BLaER1 (cell line): ENCODE results near the gene TSPAN9.
A peak's percentile ranks its signal among the peaks of the same experiment; 100 is the strongest.

Experiments used
- H3K27ac ChIP-seq: shearing (Covaris generic); formaldehyde crosslinking; 2 replicates; pipeline ENCODE4 v1.8.1; 2022
- H3K27me3 ChIP-seq: shearing (Covaris generic); formaldehyde crosslinking; 2 replicates; pipeline ENCODE4 v1.8.1; 2022
- H3K36me3 ChIP-seq: shearing (Covaris generic); formaldehyde crosslinking; 2 replicates; pipeline ENCODE4 v1.8.1; 2022
- H3K4me1 ChIP-seq: shearing (Covaris generic); formaldehyde crosslinking; 2 replicates; pipeline ENCODE4 v1.8.1; 2022
- H3K4me2 ChIP-seq: shearing (Covaris generic); formaldehyde crosslinking; 2 replicates; pipeline ENCODE4 v1.8.1; 2022
- H3K4me3 ChIP-seq: shearing (Covaris generic); formaldehyde crosslinking; 2 replicates; pipeline ENCODE4 v1.8.1; 2022
- H3K9ac ChIP-seq: shearing (Covaris generic); formaldehyde crosslinking; 2 replicates; pipeline ENCODE4 v1.8.1; 2022
- H3K9me3 ChIP-seq: shearing (Covaris generic); formaldehyde crosslinking; 2 replicates; pipeline ENCODE4 v1.8.1; 2022
- H4K20me1 ChIP-seq: shearing (Covaris generic); formaldehyde crosslinking; 2 replicates; pipeline ENCODE4 v1.8.1; 2022
- Cebpa-rat ChIP-seq: shearing (Covaris generic); IDR thresholded peaks from 2 replicates; pipeline ENCODE4 v1.8.1; 2022

Gene TSPAN9

DNA sequence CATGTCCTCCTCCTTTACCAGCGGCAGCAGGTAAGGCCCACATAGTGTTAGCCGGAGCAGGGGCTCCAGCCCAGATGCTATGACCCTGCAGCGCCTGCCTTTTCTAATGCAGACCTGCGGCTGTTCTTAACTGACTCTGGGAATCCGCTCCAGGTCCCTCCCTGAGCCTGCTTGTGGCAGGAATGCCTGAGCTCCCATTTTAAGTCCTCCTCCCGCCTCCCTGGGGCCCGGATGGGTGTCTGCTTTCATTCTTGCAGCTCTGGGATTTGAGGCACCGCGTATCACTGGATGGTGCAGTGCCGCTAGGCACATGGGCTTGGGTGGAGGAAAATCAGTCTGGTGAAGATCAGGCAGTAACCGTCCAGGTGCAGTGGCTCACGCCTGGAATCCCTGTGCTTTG, 7.6 kb downstream of the TSPAN9 start:
- Histone ChIP-seq H3K4me2 (no peak overlapping the region), H3K4me3 (no peak overlapping the region), H3K9me3 (0 out of 2 replicates have a peak, but pooled peaks cover 4% of the 10 kb centered on the region), H3K36me3 (peaks cover 9% of the 10 kb centered on the region; the same call in 1 of the 2 replicates), H4K20me1 (no peaks in the 10 kb centered on the region), H3K27ac (no peak overlapping the region), H3K27me3 (no peaks in the 10 kb centered on the region), H3K9ac (no peak overlapping the region), H3K4me1 (peaks cover 15% of the 10 kb centered on the region)
- no peak for TF ChIP-seq Cebpa-rat

DNA sequence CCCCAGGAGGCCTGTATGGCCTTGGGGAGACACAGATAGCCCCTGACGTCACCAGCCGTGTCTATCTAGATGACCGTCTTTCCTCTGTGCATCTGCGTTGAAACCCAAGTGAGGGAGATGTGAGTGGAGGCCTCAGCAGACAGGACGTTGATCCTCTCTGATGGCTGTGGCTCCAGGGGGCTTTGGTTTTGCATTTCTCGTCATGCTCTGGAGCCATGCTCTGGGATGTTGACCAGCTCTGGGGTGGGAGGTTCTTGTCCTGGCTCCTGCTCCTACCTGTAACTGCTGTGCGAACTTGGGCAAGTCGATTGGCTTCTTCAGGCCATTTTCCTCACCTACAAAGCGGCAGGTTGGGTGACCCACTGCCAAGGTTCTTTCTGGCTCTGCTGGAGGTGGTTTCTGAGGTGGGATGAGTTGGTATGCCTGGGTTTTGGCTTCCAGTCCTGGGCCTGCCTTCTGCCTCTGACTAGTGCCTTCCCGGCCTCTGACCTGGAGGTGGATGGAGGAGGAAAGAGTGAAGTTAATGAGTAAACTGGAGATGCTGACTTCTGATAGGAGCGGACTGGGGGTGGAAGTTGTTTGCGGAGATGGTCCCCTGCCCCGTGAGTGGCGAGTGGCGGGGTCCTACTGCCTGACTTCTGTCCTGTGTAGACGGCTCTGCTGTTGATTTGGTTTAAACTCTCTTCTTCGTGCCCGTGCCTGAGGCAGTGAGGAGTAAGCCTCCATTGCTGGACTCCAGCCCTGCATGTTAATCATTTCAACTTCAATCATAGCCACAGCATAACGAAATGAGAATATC, 8.4 kb downstream of the TSPAN9 start:
- no peak overlapping the region for H3K27ac ChIP-seq
- no peaks in the 10 kb centered on the region for H3K27me3 ChIP-seq
- H3K4me1 ChIP-seq = peaks cover 23% of the 10 kb centered on the region
- no peak for TF ChIP-seq Cebpa-rat
- no peaks in the 10 kb centered on the region for H4K20me1 ChIP-seq
- H3K4me2 ChIP-seq = no peak overlapping the region
- no peak overlapping the region for H3K4me3 ChIP-seq
- H3K9me3 ChIP-seq = 0 out of 2 replicates have a peak, but pooled peaks cover 4% of the 10 kb centered on the region
- no peak overlapping the region for H3K9ac ChIP-seq
- peaks cover 9% of the 10 kb centered on the region; the same call in 1 of the 2 replicates for H3K36me3 ChIP-seq

DNA sequence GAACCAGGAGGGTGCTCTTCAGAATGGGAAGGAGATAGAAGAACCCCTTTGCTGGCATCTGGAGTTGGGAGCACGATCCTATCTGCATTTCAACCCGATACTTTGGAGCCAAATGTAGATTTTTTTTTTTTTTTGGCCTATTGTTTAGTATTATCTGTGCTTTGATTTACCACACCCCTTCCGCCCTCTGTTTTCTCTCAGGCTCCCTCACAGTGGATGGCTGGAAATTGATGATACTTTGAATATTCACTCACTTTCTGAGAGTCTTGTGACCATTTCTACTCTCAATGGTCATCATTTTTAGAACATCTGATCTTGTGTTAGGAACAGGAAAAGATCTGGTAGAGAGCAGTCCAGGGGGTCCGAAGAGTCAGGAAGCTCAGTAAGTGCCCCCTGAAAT, 9.0 kb downstream of the TSPAN9 start:
- H4K20me1 ChIP-seq = no peaks in the 10 kb centered on the region
- H3K4me2 ChIP-seq = no peak overlapping the region
- no peak overlapping the region for H3K27ac ChIP-seq

DNA sequence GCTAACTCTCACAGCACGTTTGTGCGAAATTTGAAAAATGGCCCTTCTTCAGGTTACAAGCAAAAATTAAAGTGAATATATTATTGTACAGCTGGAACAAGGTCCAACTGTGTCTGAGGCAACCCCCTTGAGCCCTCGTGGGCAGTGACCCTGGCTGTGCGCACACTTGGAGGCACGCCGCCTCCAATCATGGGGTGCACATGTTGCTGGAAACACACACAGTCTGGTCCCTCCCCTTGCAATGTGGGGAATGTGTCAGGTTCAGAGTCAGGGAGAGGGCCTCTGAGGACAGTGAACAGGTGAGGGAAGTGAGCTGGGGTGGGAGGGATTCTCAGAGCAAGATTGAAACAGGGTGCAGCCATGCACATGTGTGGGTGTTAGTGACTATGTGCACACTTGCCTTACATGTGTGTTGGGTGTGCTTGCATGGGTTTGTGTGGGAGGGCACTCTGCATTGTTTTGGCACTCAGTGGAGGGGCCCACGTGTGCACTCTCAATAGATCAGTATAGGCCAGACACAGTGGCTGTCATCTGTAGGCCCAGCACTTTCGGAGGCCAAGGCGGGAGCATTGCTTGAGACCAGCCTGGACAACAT, 9.6 kb downstream of the TSPAN9 start:
- no peaks in the 10 kb centered on the region for H4K20me1 ChIP-seq
- no peak overlapping the region for H3K4me3 ChIP-seq
- H3K36me3 ChIP-seq = peaks cover 9% of the 10 kb centered on the region; the same call in 1 of the 2 replicates
- H3K9ac ChIP-seq = no peak overlapping the region
- 0 out of 2 replicates have a peak, but pooled peaks cover 4% of the 10 kb centered on the region for H3K9me3 ChIP-seq
- no peak overlapping the region for H3K27ac ChIP-seq
- H3K4me2 ChIP-seq = no peak overlapping the region
- TF ChIP-seq Cebpa-rat = no peak
- no peaks in the 10 kb centered on the region for H3K27me3 ChIP-seq
- H3K4me1 ChIP-seq = peaks cover 36% of the 10 kb centered on the region

More for the DNA sequence above, 9.0 kb downstream of the TSPAN9 start:
- H3K4me3 ChIP-seq = no peak overlapping the region
- peaks cover 9% of the 10 kb centered on the region; the same call in 1 of the 2 replicates for H3K36me3 ChIP-seq
- H3K9me3 ChIP-seq = 0 out of 2 replicates have a peak, but pooled peaks cover 4% of the 10 kb centered on the region
- H3K4me1 ChIP-seq = peaks cover 30% of the 10 kb centered on the region
- TF ChIP-seq Cebpa-rat = no peak
- H3K9ac ChIP-seq = no peak overlapping the region
- H3K27me3 ChIP-seq = no peaks in the 10 kb centered on the region

DNA sequence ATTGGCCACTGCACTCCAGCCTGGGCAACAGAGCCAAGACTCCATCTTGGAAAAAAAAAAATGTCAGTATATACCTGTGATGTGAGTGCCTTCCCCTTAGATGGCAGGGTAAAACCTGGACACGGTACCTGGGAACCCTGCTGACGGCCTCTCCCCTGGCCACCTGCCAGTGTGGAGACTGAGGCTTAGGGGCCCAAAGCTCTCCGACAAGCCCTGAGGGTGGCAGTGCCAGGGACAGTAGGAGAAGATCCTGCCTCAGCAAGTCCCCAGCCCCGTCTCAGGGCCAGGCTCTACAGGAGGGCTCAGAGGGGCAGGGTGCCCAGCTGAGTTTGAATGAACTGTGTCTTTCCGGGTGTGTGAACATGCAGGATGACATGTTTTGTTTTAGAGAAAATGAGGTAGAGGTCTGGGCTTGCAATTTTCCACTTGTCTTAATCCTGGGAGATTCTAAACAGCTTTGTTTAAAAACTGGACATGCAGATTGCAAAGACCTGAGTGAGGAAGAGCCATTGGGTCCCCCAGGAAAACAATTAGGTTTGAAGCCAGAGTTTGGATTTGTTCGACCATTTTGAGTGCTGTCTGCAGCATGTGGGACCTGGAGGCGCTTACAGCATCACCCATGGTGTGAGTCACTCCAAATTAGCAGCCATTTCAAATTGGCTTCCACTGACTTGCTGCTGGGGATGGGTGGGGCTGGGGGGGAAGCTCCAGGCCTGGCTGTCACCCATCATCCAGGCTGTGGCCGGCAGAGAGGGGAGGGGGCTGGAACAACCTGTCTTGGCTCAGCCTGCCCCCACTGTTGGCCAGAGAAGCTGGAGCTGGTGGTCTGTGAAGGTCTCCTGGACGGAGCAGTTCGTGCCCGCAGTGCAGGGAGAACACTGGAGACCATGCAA, 10.8 kb downstream of the TSPAN9 start:
- Histone ChIP-seq H3K27me3 (no peaks in the 10 kb centered on the region), H3K9me3 (0 out of 2 replicates have a peak, but pooled peaks cover 3% of the 10 kb centered on the region), H3K4me1 (peaks cover 48% of the 10 kb centered on the region), H3K27ac (no peak overlapping the region), H4K20me1 (no peaks in the 10 kb centered on the region), H3K9ac (no peak overlapping the region), H3K4me3 (no peak overlapping the region), H3K4me2 (no peak overlapping the region), H3K36me3 (peaks cover 9% of the 10 kb centered on the region; the same call in 1 of the 2 replicates)
- no peak for TF ChIP-seq Cebpa-rat

DNA sequence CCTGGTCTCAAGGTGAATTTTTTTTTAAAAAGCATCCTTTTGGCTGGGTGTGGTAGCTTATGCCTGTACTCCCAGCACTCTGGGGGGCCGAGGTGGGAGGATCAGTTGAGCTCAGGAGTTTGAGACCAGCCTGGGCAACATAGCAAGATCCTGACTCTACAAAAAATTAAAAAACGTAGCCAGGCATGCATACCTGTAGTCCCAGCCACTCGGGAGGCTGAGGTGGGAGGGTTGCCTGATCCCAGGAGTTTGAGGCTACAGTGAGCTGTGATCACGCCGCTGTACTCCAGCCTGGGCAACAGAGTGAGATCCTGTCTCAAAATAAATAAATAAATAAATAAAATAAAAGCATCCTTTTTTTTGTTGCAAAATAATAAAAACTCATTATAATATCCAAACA, 12.4 kb downstream of the TSPAN9 start:
- no peak overlapping the region for H3K9ac ChIP-seq
- no peaks in the 10 kb centered on the region; the same call in 1 of the 2 replicates for H3K36me3 ChIP-seq
- no peak overlapping the region for H3K27ac ChIP-seq
- H3K4me2 ChIP-seq = no peak overlapping the region
- H3K27me3 ChIP-seq = no peaks in the 10 kb centered on the region
- H3K9me3 ChIP-seq = no peaks in the 10 kb centered on the region
- TF ChIP-seq Cebpa-rat = no peak
- H3K4me1 ChIP-seq = peaks cover 37% of the 10 kb centered on the region
- H3K4me3 ChIP-seq = no peak overlapping the region
- H4K20me1 ChIP-seq = no peaks in the 10 kb centered on the region

DNA sequence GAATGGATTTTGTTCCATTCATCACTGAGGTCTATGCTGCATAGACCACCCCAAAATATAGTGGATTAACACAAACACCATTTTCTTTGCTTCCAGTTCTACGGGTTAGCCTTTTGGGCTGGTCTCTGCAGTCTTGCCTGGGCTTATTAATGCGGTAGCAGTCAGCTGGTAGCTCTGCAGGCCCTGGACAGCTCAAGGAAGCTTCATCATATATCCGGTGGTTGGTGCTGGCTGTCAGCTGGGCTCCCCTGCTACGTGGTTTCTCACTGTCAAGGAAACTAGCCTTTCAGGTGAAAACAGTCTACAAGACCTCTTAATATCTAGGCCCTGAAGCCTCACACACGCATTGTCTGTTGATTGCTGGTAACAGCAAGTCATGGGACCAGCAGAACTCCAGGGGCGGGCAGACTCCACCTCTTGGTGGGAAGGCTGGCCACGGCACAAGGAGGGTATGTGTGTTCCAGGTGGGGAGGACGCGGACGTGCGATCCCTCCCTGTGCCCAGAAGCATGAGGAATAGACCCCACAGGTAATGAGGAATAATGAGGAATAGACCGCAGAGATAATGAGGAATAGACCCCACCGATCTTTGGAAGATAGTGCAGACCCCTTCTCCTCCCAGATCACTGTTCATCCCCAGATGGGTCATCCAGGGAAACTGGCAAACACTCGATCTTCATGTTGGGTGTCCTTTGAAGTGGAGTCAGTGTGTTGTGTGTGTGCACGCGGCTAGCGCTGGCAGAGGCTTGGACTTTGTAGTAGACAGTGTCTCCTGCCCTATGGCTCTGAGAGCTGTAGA, 13.3 kb downstream of the TSPAN9 start:
- H3K9me3 ChIP-seq = no peaks in the 10 kb centered on the region
- H3K4me3 ChIP-seq = no peak overlapping the region
- TF ChIP-seq Cebpa-rat = no peak
- H4K20me1 ChIP-seq = no peaks in the 10 kb centered on the region
- H3K4me1 ChIP-seq = peaks cover 37% of the 10 kb centered on the region
- H3K36me3 ChIP-seq = no peaks in the 10 kb centered on the region
- no peaks in the 10 kb centered on the region for H3K27me3 ChIP-seq
- no peak overlapping the region for H3K27ac ChIP-seq
- H3K9ac ChIP-seq = no peak overlapping the region
- H3K4me2 ChIP-seq = peak overlapping the region; percentile 24

DNA sequence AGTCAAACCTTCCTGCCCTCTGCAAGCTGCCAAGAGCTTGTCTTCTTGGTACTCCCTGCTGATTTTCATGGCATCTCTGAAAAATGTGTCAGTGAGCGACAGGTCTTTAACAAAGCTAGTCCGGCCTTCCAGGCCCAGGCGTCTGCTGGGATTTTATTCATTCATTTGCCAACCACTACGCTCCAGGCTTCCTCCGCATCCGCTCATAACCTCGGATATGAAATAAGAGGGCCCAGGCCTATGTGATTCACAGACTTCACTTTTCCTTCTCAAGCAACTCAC, 13.8 kb downstream of the TSPAN9 start:
- H3K36me3 ChIP-seq = 0 out of 2 replicates have a peak, but pooled peaks cover 2% of the 10 kb centered on the region
- H3K27me3 ChIP-seq = no peaks in the 10 kb centered on the region
- H4K20me1 ChIP-seq = no peaks in the 10 kb centered on the region
- no peak for TF ChIP-seq Cebpa-rat
- H3K4me3 ChIP-seq = no peak overlapping the region
- peaks cover 4% of the 10 kb centered on the region for H3K9me3 ChIP-seq
- H3K4me2 ChIP-seq = peak overlapping the region; percentile 24
- H3K9ac ChIP-seq = no peak overlapping the region
- no peak overlapping the region for H3K27ac ChIP-seq
- peaks cover 37% of the 10 kb centered on the region for H3K4me1 ChIP-seq
